OCI-LY7 (cell line): ENCODE measurements around the gene NACC2.

ENCODE experiments used
- CTCF ChIP-seq: fragments of 200-600 bp; sonication (generic); conservative IDR thresholded peaks from 2 replicates; pipeline ENCODE4 v1.5.1; 2014; ENCODE audit warnings: mild to moderate bottlenecking, antibody characterized with exemption, low read length, moderate library complexity, mixed read lengths
- EZH2phosphoT487 ChIP-seq: fragments of 200-600 bp; sonication (generic); IDR thresholded peaks from 2 replicates; pipeline ENCODE4 v1.6.1; 2018; ENCODE audit warnings: low read depth, borderline replicate concordance, mild to moderate bottlenecking, mixed run types, antibody characterized with exemption, low read length, moderate library complexity, mixed read lengths

GRCh38 chr9:135970128-135970815, 124.8 kb downstream of the NACC2 start:
- TF ChIP-seq CTCF (no peak), EZH2phosphoT487 (no peak)
